Adrenal gland (tissue), 5 donors: ENCODE results near the gene CRYGB.

Experiments used
- POLR2A ChIP-seq, 2 donors: fragments of 450-650 bp; IDR thresholded peaks; one replicate each; pipeline ENCODE4 v1.6.1; 2017; ENCODE audit warnings: antibody characterized with exemption in 2 of 2, mild to moderate bottlenecking in 2 of 2, moderate library complexity in 1 of 2
- TF ChIP-seq, protein P1 (sequence below), 6 experiments: fragments of 450-650 bp in 4 of 6; fragments of 200-600 bp in 2 of 6; sonication (generic) in 1 of 6; IDR thresholded peaks; 1 replicate in 5 of 6; 2 replicates in 1 of 6; pipeline versions ENCODE4 v1.5.1 to v1.8.0; 2016 to 2021; ENCODE audit warnings: antibody characterized with exemption in 6 of 6, mild to moderate bottlenecking in 2 of 6, moderate library complexity in 1 of 6
- donor health status: DM: no; HTN: no; CAD: no.

- TF ChIP-seq, protein P1, sequence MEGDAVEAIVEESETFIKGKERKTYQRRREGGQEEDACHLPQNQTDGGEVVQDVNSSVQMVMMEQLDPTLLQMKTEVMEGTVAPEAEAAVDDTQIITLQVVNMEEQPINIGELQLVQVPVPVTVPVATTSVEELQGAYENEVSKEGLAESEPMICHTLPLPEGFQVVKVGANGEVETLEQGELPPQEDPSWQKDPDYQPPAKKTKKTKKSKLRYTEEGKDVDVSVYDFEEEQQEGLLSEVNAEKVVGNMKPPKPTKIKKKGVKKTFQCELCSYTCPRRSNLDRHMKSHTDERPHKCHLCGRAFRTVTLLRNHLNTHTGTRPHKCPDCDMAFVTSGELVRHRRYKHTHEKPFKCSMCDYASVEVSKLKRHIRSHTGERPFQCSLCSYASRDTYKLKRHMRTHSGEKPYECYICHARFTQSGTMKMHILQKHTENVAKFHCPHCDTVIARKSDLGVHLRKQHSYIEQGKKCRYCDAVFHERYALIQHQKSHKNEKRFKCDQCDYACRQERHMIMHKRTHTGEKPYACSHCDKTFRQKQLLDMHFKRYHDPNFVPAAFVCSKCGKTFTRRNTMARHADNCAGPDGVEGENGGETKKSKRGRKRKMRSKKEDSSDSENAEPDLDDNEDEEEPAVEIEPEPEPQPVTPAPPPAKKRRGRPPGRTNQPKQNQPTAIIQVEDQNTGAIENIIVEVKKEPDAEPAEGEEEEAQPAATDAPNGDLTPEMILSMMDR (IDR thresholded peaks at IDR 0.05): no peak
- no peak for TF ChIP-seq POLR2A (IDR thresholded peaks at IDR 0.05)
Observed at GRCh38 chr2:208147759-208148158, 1.8 kb upstream of the CRYGB start.
